Mesendoderm (in vitro differentiated cells): ENCODE data around the gene PSAP.

Experiments used
- DNase-seq: peaks from one replicate; pipeline ENCODE4 v3.0.0; 2013
- H2AK5ac ChIP-seq: 2 replicates; pipeline ENCODE4 v1.6.1; 2013; ENCODE audit warnings: low read length, inconsistent platforms
- H2BK120ac ChIP-seq: 2 replicates; pipeline ENCODE4 v1.6.1; 2013; ENCODE audit warnings: low read depth, mild to moderate bottlenecking, low read length, moderate library complexity, mixed read lengths
- H2BK15ac ChIP-seq: replicated peaks from 2 replicates; pipeline ENCODE4 v1.6.1; 2013; ENCODE audit warnings: low read depth, mild to moderate bottlenecking, moderate library complexity
- H2BK5ac ChIP-seq: 2 replicates; pipeline ENCODE4 v1.6.1; 2013; ENCODE audit warnings: low read length, inconsistent platforms
- H3K18ac ChIP-seq: 2 replicates; pipeline ENCODE4 v1.6.1; 2013; ENCODE audit warnings: mild to moderate bottlenecking, low read length, mixed read lengths
- H3K23ac ChIP-seq: one replicate; pipeline ENCODE4 v1.6.1; 2013; ENCODE audit warnings: low read length
- H3K27ac ChIP-seq: 2 replicates; pipeline ENCODE4 v1.5.1; 2013; ENCODE audit warnings: low read depth, mild to moderate bottlenecking, inconsistent platforms, low read length, moderate library complexity
- H3K27me3 ChIP-seq: 2 replicates; pipeline ENCODE4 v1.6.1; 2013; ENCODE audit warnings: low read length, control low read depth, mild to moderate bottlenecking, inconsistent platforms; ENCODE audit not compliant: insufficient read depth, poor library complexity
- H3K36me3 ChIP-seq: 2 replicates; pipeline ENCODE4 v1.6.1; 2013; ENCODE audit warnings: low read length, inconsistent platforms; ENCODE audit not compliant: control insufficient read depth, insufficient read depth
- H3K4ac ChIP-seq: one replicate; pipeline ENCODE4 v1.6.1; 2013; ENCODE audit warnings: low read depth, mild to moderate bottlenecking, low read length, moderate library complexity
- H3K4me1 ChIP-seq: 2 replicates; pipeline ENCODE4 v1.6.1; 2013; ENCODE audit warnings: low read depth, low read length, inconsistent platforms; ENCODE audit not compliant: control insufficient read depth
- H3K4me2 ChIP-seq: 2 replicates; pipeline ENCODE4 v1.6.1; 2013; ENCODE audit warnings: low read length
- H3K4me3 ChIP-seq: 2 replicates; pipeline ENCODE4 v1.5.1; 2013; ENCODE audit warnings: mild to moderate bottlenecking, low read length
- H3K56ac ChIP-seq: one replicate; pipeline ENCODE4 v1.6.1; 2013; ENCODE audit warnings: low read length
- H3K79me1 ChIP-seq: 2 replicates; pipeline ENCODE4 v1.6.1; 2013; ENCODE audit warnings: low read length, inconsistent platforms
- H3K79me2 ChIP-seq: 2 replicates; pipeline ENCODE4 v1.6.1; 2013; ENCODE audit warnings: mild to moderate bottlenecking, low read length; ENCODE audit not compliant: control insufficient read depth, insufficient read depth
- H3K9ac ChIP-seq: 2 replicates; pipeline ENCODE4 v1.6.1; 2013; ENCODE audit warnings: low read length, inconsistent platforms
- H4K5ac ChIP-seq: one replicate; pipeline ENCODE4 v1.6.1; 2013; ENCODE audit warnings: low read length
- H4K8ac ChIP-seq: one replicate; pipeline ENCODE4 v1.6.1; 2013; ENCODE audit warnings: low read depth, mild to moderate bottlenecking, control low read depth, low read length, moderate library complexity
- WGBS: extraction: QIAGEN DNeasy Blood & Tissue Kit; methylation state at CpG from one replicate; pipeline ENCODE4 v1.1.7; 2013; ENCODE audit warnings: low lambda C conversion rate, missing lambda C conversion rate; ENCODE audit not compliant: insufficient coverage; ENCODE audit errors: extremely low coverage; 5-methylcytosine and 5-hydroxymethylcytosine counted together

The PSAP gene

GRCh38 chr10:71824333-71824732, 26.7 kb downstream of the PSAP start:
- Histone ChIP-seq H3K4ac (no peak overlapping the region), H3K79me1 (no peaks in the 10 kb centered on the region), H2BK120ac (no peak overlapping the region), H3K18ac (no peak overlapping the region), H3K4me3 (no peak overlapping the region), H2BK15ac (no peak overlapping the region), H2AK5ac (no peak overlapping the region), H3K56ac (no peak overlapping the region), H4K8ac (no peak overlapping the region), H3K4me1 (no peaks in the 10 kb centered on the region), H3K23ac (no peak overlapping the region), H3K27me3 (no peaks in the 10 kb centered on the region), H3K9ac (no peak overlapping the region), H3K36me3 (peaks cover 33% of the 10 kb centered on the region), H2BK5ac (no peak overlapping the region), H3K79me2 (no peaks in the 10 kb centered on the region), H3K27ac (no peak overlapping the region), H4K5ac (no peak overlapping the region), H3K4me2 (no peak overlapping the region)
- no CpG with 5 or more reads among the region's 3 CpGs for WGBS
- DNase-seq = no peak

- H3K4me1 ChIP-seq = no peaks in the 10 kb centered on the region
- H3K79me1 ChIP-seq = no peaks in the 10 kb centered on the region
- no peak overlapping the region for H3K23ac ChIP-seq
- WGBS = no CpG with 5 or more reads among the region's 4 CpGs
- H2BK120ac ChIP-seq = no peak overlapping the region
- no peak overlapping the region for H4K8ac ChIP-seq
- H3K4me3 ChIP-seq = no peak overlapping the region
- H2BK15ac ChIP-seq = no peak overlapping the region
- H3K4me2 ChIP-seq = no peak overlapping the region
- H2AK5ac ChIP-seq = no peak overlapping the region
- no peak overlapping the region for H3K9ac ChIP-seq
- no peak overlapping the region for H4K5ac ChIP-seq
- no peak for DNase-seq
- H3K18ac ChIP-seq = no peak overlapping the region
- H3K56ac ChIP-seq = no peak overlapping the region
- peaks cover 32% of the 10 kb centered on the region for H3K36me3 ChIP-seq
- no peaks in the 10 kb centered on the region for H3K27me3 ChIP-seq
- H3K27ac ChIP-seq = no peak overlapping the region
- H3K79me2 ChIP-seq = no peaks in the 10 kb centered on the region
- no peak overlapping the region for H2BK5ac ChIP-seq
- no peak overlapping the region for H3K4ac ChIP-seq
Measured at GRCh38 chr10:71823356-71823755, 27.7 kb downstream of the PSAP start.

GRCh38 chr10:71821909-71822763, 28.9 kb downstream of the PSAP start:
- no peaks in the 10 kb centered on the region for H3K4me1 ChIP-seq
- no peak overlapping the region for H3K4me3 ChIP-seq
- DNase-seq = no peak
- no peak overlapping the region for H3K18ac ChIP-seq
- H3K36me3 ChIP-seq = peaks cover 34% of the 10 kb centered on the region
- no peak overlapping the region for H2BK15ac ChIP-seq
- no peak overlapping the region for H2BK120ac ChIP-seq
- no peak overlapping the region for H2BK5ac ChIP-seq
- no peak overlapping the region for H3K27ac ChIP-seq
- WGBS = no CpG with 5 or more reads among the region's 9 CpGs
- no peak overlapping the region for H3K4me2 ChIP-seq
- H4K8ac ChIP-seq = no peak overlapping the region
- H3K4ac ChIP-seq = no peak overlapping the region
- no peak overlapping the region for H3K56ac ChIP-seq
- no peak overlapping the region for H3K9ac ChIP-seq
- no peaks in the 10 kb centered on the region for H3K79me1 ChIP-seq
- H2AK5ac ChIP-seq = no peak overlapping the region
- H3K23ac ChIP-seq = no peak overlapping the region
- H3K79me2 ChIP-seq = no peaks in the 10 kb centered on the region
- no peaks in the 10 kb centered on the region for H3K27me3 ChIP-seq
- H4K5ac ChIP-seq = no peak overlapping the region

- no peak overlapping the region for H4K8ac ChIP-seq
- no CpG with 5 or more reads among the region's 8 CpGs for WGBS
- no peaks in the 10 kb centered on the region for H3K79me2 ChIP-seq
- DNase-seq = no peak
- H2AK5ac ChIP-seq = no peak overlapping the region
- no peak overlapping the region for H3K18ac ChIP-seq
- no peaks in the 10 kb centered on the region for H3K27me3 ChIP-seq
- no peak overlapping the region for H3K4me3 ChIP-seq
- H3K4me1 ChIP-seq = no peaks in the 10 kb centered on the region
- no peaks in the 10 kb centered on the region for H3K79me1 ChIP-seq
- H4K5ac ChIP-seq = no peak overlapping the region
- H3K36me3 ChIP-seq = peaks cover 39% of the 10 kb centered on the region
- H2BK5ac ChIP-seq = no peak overlapping the region
- no peak overlapping the region for H2BK120ac ChIP-seq
- H3K9ac ChIP-seq = no peak overlapping the region
- H2BK15ac ChIP-seq = no peak overlapping the region
- no peak overlapping the region for H3K56ac ChIP-seq
- H3K27ac ChIP-seq = no peak overlapping the region
- H3K23ac ChIP-seq = no peak overlapping the region
- H3K4ac ChIP-seq = no peak overlapping the region
- no peak overlapping the region for H3K4me2 ChIP-seq
Measured at GRCh38 chr10:71820966-71821365, 30.1 kb downstream of the PSAP start.

GRCh38 chr10:71819985-71820384, 31.1 kb downstream of the PSAP start:
- peaks cover 37% of the 10 kb centered on the region for H3K36me3 ChIP-seq
- no peak overlapping the region for H4K8ac ChIP-seq
- no peak overlapping the region for H2BK15ac ChIP-seq
- no peak overlapping the region for H3K4me2 ChIP-seq
- H3K4me1 ChIP-seq = no peaks in the 10 kb centered on the region
- no peaks in the 10 kb centered on the region for H3K27me3 ChIP-seq
- H3K4ac ChIP-seq = no peak overlapping the region
- no peak overlapping the region for H3K18ac ChIP-seq
- no peak overlapping the region for H2AK5ac ChIP-seq
- H2BK120ac ChIP-seq = no peak overlapping the region
- WGBS = no CpG with 5 or more reads among the region's 6 CpGs
- H3K27ac ChIP-seq = no peak overlapping the region
- no peak overlapping the region for H3K23ac ChIP-seq
- no peak overlapping the region for H3K9ac ChIP-seq
- H3K79me1 ChIP-seq = no peaks in the 10 kb centered on the region
- H3K56ac ChIP-seq = no peak overlapping the region
- no peak overlapping the region for H3K4me3 ChIP-seq
- H3K79me2 ChIP-seq = no peaks in the 10 kb centered on the region
- no peak overlapping the region for H4K5ac ChIP-seq
- no peak for DNase-seq
- no peak overlapping the region for H2BK5ac ChIP-seq

- no CpG with 5 or more reads among the region's 18 CpGs for WGBS
- Histone ChIP-seq H3K27me3 (no peaks in the 10 kb centered on the region), H3K79me1 (no peaks in the 10 kb centered on the region), H2BK15ac (no peak overlapping the region), H2BK5ac (no peak overlapping the region), H3K56ac (no peak overlapping the region), H3K9ac (no peak overlapping the region), H3K79me2 (no peaks in the 10 kb centered on the region), H3K18ac (no peak overlapping the region), H3K4ac (no peak overlapping the region), H4K5ac (no peak overlapping the region), H2AK5ac (no peak overlapping the region), H3K4me1 (no peaks in the 10 kb centered on the region), H2BK120ac (no peak overlapping the region), H4K8ac (no peak overlapping the region), H3K4me2 (no peak overlapping the region), H3K27ac (no peak overlapping the region), H3K36me3 (peaks cover 37% of the 10 kb centered on the region), H3K23ac (no peak overlapping the region), H3K4me3 (no peak overlapping the region)
- no peak for DNase-seq
Measured at GRCh38 chr10:71819441-71819861, 31.6 kb downstream of the PSAP start.
